Muscle layer of colon (tissue), 2 donors: ENCODE measurements around the gene KIF5B.
"Not testable (repeated sequence)": the region's sequence is repeated elsewhere in the genome, so short reads cannot be mapped to it uniquely, and the experiment has no call there.

ENCODE experiments used
- H3K27ac ChIP-seq: one replicate; pipeline ENCODE4 v1.7.0; 2013; ENCODE audit warnings: low read depth, mild to moderate bottlenecking, low read length, moderate library complexity
- H3K27me3 ChIP-seq, 2 donors: one replicate each; pipeline ENCODE4 v1.7.0; 2013; ENCODE audit warnings: low read length in 2 of 2, mild to moderate bottlenecking in 2 of 2; ENCODE audit not compliant: insufficient read depth in 2 of 2, control insufficient read depth in 1 of 2
- H3K36me3 ChIP-seq: one replicate; pipeline ENCODE4 v1.7.0; 2013; ENCODE audit warnings: mild to moderate bottlenecking, low read length; ENCODE audit not compliant: insufficient read depth
- H3K4me1 ChIP-seq: one replicate; pipeline ENCODE4 v1.7.0; 2013; ENCODE audit warnings: mild to moderate bottlenecking, low read length; ENCODE audit not compliant: insufficient read depth
- H3K4me3 ChIP-seq, 2 donors: one replicate each; pipeline ENCODE4 v1.7.0; 2013; ENCODE audit warnings: low read length in 2 of 2, low read depth in 1 of 2, mild to moderate bottlenecking in 1 of 2, moderate library complexity in 1 of 2
- H3K9ac ChIP-seq: one replicate; pipeline ENCODE4 v1.7.0; 2013; ENCODE audit warnings: low read length
- H3K9me3 ChIP-seq: one replicate; pipeline ENCODE4 v1.7.0; 2013; ENCODE audit warnings: mild to moderate bottlenecking, low read length
- donor health status: abdominal sarcoma.
- donor health status: Adenocarcinoma of cecum.

Gene KIF5B

DNA sequence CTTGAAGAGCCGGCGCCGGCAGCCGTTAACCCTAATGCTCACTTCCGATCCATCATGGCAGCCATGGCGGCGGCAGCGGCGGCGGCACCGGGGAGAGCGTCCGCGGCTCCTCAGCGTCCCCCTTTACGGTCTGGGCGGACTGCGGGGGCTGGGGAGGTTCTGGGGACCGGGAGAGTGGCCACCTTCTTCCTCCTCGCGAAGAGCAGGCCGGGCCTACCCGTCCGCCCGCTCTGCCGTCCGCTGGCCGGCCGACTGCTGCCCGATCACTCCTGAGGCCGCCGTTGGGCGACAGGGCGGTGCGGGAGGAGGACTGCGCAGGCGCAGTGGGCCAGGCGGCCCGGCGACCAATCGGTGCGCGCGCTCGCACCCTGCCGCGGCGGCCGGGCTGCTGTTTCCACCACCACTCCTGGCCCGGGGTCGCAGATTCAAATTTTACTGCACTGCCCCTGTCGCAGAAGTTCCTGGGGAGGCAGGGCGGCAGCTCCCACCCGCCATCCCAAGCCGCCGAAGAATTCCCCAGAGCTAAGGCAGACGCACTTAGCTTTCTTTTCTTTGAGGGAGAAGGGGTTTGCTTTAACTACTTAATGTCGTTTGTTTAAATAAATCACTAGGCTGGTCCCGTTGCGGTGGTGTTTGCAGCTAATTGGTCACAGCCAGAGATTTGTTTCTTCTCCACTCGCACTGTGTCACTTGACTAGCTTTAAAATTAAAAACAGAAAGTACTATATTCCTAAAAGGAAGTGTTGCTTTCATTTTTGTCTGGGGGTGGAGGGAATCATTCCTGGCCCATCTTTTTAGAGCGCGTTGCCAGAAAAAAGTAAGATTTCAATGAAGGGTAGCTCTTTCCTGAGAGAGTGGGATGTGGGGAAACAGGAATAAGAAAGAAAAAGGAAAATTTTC, at the start of gene KIF5B:
TSS of gene KIF5B (minus strand) at position 290 of the 900 bp plus-strand sequence. CDS start 452 bp downstream, outside the sequence.
- peak within 1 kb of the TSS; percentile 94 for H3K27ac ChIP-seq
- H3K36me3 ChIP-seq = no peaks in the 10 kb centered on the region
- no peaks in the 10 kb centered on the region for H3K27me3 ChIP-seq
- peaks cover under 1% of the 10 kb centered on the region for H3K4me1 ChIP-seq
- peak within 1 kb of the TSS; percentile 81 to 89 for H3K4me3 ChIP-seq
- H3K9ac ChIP-seq = peak within 1 kb of the TSS; percentile 95
- no peaks in the 10 kb centered on the region for H3K9me3 ChIP-seq

GRCh38 chr10:32105782-32106382, 49.7 kb upstream of the KIF5B start:
- no peaks in the 10 kb centered on the region for H3K36me3 ChIP-seq
- no peak overlapping the region for H3K27ac ChIP-seq
- H3K27me3 ChIP-seq = no peaks in the 10 kb centered on the region
- H3K4me3 ChIP-seq = no peak overlapping the region
- H3K9me3 ChIP-seq = no peaks in the 10 kb centered on the region
- H3K9ac ChIP-seq = no peak overlapping the region
- peaks cover 13% of the 10 kb centered on the region for H3K4me1 ChIP-seq

- Histone ChIP-seq H3K9me3 (no peaks in the 10 kb centered on the region), H3K36me3 (no peaks in the 10 kb centered on the region), H3K9ac (no peak overlapping the region), H3K4me3 (no peak overlapping the region), H3K27ac (no peak overlapping the region), H3K27me3 (no peaks in the 10 kb centered on the region), H3K4me1 (peaks cover 13% of the 10 kb centered on the region)
These were observed 48.6 kb upstream of the KIF5B start for GRCh38 chr10:32104622-32105509.

DNA sequence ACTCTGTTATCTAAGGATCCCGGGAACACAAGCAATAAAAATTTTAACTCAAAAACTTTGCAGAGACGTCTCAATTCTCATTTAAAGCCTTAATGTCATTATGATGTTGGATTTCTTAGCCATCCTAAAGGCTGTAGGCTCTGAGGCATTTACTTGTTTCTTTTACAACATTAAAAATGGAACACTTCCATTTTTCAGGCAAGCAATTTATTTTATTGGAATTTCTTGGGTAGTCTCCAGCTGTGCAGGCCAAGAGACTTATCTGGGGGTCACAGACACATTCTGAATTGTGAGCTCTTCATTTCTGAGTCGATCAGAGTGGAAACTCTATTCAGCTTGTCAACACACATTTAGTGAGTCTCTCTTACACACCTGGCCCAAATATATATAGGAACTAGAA, 48.0 kb upstream of the KIF5B start:
- H3K36me3 ChIP-seq = no peaks in the 10 kb centered on the region
- no peak overlapping the region for H3K9ac ChIP-seq
- H3K27ac ChIP-seq = no peak overlapping the region
- no peaks in the 10 kb centered on the region for H3K27me3 ChIP-seq
- H3K4me1 ChIP-seq = peaks cover 13% of the 10 kb centered on the region
- H3K4me3 ChIP-seq = no peak overlapping the region
- no peaks in the 10 kb centered on the region for H3K9me3 ChIP-seq

DNA sequence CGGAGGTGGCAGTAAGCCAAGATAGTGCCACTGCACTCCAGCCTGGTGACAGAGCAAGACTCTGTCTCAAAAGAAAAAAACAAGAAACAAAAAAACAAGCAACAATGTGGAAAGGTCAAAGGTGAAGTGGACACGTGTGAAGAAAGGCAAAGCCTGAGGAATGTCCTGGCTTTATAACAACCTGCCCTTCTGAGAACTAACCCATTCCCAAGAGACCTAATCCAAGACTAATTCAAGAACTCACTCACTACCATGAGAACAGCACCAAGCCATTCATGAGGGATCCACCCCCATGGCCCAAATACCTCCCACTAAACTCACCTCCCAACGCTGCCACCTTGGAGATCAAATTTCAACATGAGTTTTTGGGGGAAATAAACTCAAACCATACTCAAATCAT, 47.5 kb upstream of the KIF5B start:
- H3K27ac ChIP-seq = no peak overlapping the region
- H3K9ac ChIP-seq = no peak overlapping the region
- H3K9me3 ChIP-seq = no peaks in the 10 kb centered on the region
- H3K36me3 ChIP-seq = no peaks in the 10 kb centered on the region
- no peaks in the 10 kb centered on the region for H3K27me3 ChIP-seq
- H3K4me1 ChIP-seq = peaks cover 13% of the 10 kb centered on the region
- H3K4me3 ChIP-seq = no peak overlapping the region

DNA sequence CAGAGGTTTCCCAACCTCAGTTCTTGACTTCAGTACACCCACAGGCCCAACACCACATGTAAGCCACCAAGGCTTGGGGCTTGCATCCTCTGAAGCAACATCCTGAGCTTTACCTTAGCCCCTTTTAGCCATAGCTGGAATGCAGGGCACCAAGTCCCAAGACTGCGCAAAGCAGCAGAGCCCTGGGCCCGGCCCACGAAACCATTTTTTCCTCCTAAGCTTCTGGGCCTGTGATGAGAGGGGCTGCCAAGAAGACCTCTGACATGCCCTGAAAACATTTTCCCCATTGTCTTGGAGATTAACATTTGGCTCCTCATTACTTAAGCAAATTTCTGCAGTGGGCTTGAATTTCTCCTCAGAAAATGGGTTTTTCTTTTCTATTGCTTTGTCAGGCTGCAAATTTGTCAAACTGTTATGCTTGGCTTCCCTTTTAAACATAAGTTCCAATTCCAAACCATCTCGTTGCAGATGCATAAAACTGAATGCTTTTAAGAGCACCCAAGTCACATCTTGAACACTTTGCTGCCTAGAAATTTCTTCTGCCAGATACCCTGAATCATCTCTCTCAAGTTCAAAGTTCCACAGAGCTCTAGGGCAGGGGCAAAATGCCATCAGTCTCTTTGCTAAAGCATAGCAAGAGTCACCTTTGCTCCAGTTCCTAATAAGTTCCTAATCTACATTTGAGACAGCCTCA, 42.5 kb upstream of the KIF5B start:
- H3K36me3 ChIP-seq, H3K4me1 ChIP-seq, H3K9ac ChIP-seq, H3K27ac ChIP-seq, H3K9me3 ChIP-seq, H3K4me3 ChIP-seq, H3K27me3 ChIP-seq: not testable (repeated sequence)

DNA sequence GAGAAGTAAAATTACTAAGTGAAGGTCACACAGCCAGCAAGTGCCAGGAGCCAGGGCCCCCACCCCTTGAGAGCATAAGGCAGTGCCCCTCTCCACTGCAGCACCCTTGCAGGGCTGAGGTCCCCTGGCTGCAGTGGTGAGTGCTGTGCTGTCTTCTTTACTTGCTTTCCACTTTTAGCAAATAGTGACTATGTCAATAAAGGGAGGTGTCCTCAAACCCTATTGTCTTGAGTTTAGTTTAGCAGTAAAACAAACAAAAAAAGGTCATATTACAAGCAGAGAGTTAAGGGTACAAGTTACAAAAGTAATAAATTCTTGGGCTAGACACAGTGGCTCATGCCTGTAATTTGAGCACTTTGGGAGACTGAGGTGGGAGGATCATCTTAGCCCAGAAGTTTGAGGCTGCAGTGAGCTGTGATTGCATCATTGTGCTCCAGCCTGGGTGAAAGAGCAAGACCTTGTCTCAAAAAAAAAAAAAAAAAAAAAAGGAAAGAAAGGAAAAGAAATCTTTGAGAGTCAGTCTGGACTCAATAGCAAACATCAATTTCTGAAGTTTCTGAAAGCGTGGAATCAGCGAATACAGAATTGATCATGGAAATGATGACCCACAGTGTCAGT, 39.0 kb upstream of the KIF5B start:
- H3K27me3 ChIP-seq = no peaks in the 10 kb centered on the region
- H3K4me3 ChIP-seq = no peak overlapping the region

GRCh38 chr10:32093650-32094049, 37.4 kb upstream of the KIF5B start:
- Histone ChIP-seq H3K27ac (no peak overlapping the region), H3K9ac (no peak overlapping the region), H3K9me3 (no peaks in the 10 kb centered on the region), H3K4me3 (no peak overlapping the region), H3K4me1 (no peaks in the 10 kb centered on the region), H3K36me3 (no peaks in the 10 kb centered on the region), H3K27me3 (no peaks in the 10 kb centered on the region)

More for the DNA sequence above, 39.0 kb upstream of the KIF5B start:
- no peak overlapping the region for H3K9ac ChIP-seq
- no peaks in the 10 kb centered on the region for H3K36me3 ChIP-seq
- no peaks in the 10 kb centered on the region for H3K4me1 ChIP-seq
- no peaks in the 10 kb centered on the region for H3K9me3 ChIP-seq
- H3K27ac ChIP-seq = no peak overlapping the region

GRCh38 chr10:32091046-32091445, 34.8 kb upstream of the KIF5B start:
- Histone ChIP-seq H3K36me3 (no peaks in the 10 kb centered on the region), H3K27me3 (no peaks in the 10 kb centered on the region)

GRCh38 chr10:32084185-32084851, 28.1 kb upstream of the KIF5B start:
- no peak overlapping the region for H3K27ac ChIP-seq
- no peaks in the 10 kb centered on the region for H3K9me3 ChIP-seq
- no peak overlapping the region for H3K9ac ChIP-seq
- H3K4me3 ChIP-seq = no peak overlapping the region
- no peaks in the 10 kb centered on the region for H3K27me3 ChIP-seq
- no peaks in the 10 kb centered on the region for H3K36me3 ChIP-seq
- no peaks in the 10 kb centered on the region for H3K4me1 ChIP-seq

More at GRCh38 chr10:32091046-32091445, 34.8 kb upstream of the KIF5B start:
- Histone ChIP-seq H3K27ac (no peak overlapping the region), H3K4me1 (no peaks in the 10 kb centered on the region), H3K9me3 (no peaks in the 10 kb centered on the region), H3K4me3 (no peak overlapping the region), H3K9ac (no peak overlapping the region)
